ENCODE measurements around the gene MARS2. TPM values are rescaled to one million over a fixed set of nuclear protein-coding genes. Genes with fewer than 3 reads are reported as not detected.
"Not testable (repeated sequence)": the region's sequence is repeated elsewhere in the genome, so short reads cannot be mapped to it uniquely, and the experiment has no call there.

The MARS2 gene
- 5.7 TPM for total RNA-seq

DNA sequence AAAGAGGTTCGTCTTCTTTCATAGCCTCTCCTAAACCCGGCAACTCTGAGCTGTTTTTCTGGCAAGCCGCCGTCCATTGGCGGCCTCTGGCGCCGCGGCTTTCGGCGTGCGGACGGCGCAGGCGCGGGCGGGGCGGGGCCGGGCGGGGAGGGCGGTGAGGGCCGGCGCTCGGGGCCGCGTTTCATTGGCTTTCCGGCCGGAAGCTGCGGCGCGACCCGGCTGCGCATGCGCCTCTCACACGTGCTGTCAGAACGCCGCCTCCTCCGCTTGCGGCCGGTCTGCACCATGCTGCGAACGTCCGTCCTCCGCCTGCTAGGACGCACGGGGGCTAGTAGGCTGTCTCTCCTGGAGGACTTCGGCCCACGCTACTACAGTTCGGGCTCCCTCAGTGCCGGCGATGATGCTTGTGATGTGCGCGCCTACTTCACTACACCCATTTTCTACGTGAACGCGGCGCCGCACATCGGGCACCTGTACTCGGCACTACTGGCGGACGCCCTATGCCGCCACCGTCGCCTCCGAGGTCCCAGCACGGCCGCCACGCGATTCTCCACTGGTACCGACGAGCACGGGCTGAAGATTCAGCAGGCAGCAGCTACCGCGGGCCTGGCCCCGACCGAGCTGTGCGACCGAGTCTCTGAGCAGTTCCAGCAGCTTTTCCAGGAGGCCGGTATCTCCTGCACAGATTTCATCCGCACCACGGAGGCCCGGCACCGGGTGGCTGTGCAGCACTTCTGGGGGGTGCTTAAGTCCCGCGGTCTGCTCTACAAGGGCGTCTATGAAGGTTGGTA is at the start of gene MARS2:
TSS of gene MARS2 (plus strand) at position 249 of the 791 bp plus-strand sequence. CDS start at position 286, 37 bp downstream.
- peak; percentile 97 for ATAC-seq

- ATAC-seq, result no peak
Measured at GRCh38 chr2:197657562-197657961, 47.6 kb upstream of the MARS2 start.

DNA sequence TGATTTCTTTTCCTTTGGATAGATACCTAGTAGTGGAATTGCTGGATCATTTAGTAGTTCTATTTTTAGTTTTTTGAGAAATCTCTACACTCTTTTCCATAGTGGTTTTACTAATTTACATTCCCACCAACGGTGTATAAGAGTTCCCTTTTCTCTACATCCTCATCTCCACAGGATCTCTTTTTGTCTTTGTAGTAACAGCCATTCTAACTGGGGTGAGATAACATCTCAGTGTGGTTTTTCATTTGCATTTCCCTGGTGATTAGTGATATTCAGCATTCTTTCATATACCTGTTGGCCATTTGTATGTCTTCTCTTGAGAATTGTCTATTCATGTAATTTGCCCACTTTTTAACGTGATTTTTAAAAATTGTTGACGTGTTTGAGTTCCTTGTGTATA is 43.5 kb upstream of the MARS2 start:
- ATAC-seq, result no peak

DNA sequence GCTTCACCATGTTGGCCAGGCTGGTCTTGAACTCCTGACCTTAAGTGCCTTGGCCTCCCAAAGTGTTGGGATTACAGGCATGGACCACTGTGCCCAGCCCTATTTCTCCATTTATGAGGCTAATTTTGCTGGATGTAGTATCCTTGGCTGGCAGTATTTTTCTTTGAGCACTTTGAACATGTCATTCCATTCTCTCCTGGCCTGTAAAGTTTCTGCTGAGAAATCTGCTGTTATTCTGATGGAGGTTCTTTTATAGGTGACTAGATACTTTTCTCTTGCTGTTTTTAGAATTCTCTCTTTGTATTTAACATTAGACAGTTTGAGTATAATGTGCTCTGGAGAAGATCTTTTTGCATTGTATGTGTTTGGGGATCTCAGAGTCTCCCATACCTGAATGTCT is 38.9 kb upstream of the MARS2 start:
- no peak for ATAC-seq

DNA sequence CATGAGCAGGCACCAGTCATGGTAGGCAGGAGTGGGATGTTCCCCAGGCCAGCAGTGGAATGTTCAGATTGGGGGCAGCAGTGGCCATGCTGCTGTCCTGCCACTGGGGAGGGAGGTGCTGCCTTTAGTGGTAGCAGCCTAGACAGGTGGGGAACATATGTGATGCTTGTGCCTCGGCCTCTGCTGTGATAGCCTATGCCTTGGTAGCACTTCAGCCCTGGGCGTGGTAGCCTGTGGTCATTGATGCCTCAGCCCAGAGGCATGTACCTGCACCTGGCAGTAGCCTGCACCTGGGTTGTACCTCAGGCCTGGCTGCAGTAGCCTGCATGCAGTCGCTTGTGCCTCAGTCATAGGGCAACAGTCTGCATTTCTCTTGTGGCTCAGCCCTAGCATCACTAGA is 36.9 kb upstream of the MARS2 start:
- no peak for ATAC-seq

- no peak for ATAC-seq
Measured at GRCh38 chr2:197669077-197669476, 36.1 kb upstream of the MARS2 start.

DNA sequence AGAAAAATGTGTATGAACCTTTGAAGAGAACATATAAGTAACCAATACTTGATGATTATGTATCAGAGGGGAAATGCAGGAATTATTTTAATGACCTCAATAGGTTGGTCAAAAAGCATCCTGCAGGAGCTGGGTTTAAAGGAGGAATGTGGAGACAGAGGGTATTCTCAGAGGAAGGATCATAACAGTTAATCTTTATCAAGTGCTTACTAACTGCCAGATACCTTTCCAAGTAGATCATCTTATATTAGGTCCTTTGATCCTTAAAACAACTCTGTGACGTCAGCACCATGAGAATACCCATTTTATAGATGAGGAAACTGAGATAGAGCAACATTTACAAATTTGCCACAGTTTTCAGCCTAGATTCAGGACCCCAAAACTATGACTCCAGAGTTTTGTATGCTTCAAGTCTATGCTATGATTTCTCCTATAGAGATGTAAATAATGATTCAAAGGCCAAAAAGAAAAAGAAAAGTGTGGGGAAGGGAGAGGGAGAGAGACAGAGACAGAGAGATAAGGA is 32.7 kb upstream of the MARS2 start:
- no peak for ATAC-seq

DNA sequence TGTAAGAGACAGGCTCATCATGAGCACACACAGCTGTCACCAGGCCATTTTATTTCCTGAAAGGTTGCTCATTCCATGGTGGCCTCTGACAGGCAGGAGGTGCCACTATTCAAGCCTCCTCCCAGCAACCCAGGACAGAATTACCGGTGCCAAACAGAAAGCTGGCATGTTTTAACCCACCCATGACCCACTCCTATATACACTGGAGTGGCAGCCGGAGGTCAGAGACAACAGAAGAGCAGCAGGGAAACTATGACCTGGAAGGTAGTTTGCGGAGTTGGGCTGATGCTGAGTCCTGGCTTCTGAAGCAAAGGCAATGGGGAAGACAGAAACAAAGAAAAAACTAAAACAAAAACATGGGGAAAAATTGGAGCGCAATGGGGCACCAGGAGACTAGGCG is 32.1 kb upstream of the MARS2 start:
- ATAC-seq, result no peak

DNA sequence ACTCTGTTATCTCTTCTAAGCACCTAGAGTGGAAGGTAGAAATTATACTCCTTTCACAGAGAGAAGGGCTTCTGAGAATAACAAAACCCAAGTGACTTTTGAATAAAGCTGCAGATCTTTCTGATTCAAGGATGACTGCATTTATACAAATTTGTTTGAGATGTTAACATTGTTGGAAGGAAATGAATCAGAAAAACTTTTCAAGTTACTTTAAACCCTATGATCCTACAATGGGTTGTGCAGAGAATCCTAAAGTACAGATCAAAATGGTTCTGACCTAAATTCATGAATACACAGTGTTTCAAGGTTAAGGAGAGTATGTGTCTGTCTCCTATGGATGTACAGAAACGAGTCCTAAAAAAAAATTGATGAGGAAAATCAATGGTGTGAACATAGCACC is 31.6 kb upstream of the MARS2 start:
- no peak for ATAC-seq

DNA sequence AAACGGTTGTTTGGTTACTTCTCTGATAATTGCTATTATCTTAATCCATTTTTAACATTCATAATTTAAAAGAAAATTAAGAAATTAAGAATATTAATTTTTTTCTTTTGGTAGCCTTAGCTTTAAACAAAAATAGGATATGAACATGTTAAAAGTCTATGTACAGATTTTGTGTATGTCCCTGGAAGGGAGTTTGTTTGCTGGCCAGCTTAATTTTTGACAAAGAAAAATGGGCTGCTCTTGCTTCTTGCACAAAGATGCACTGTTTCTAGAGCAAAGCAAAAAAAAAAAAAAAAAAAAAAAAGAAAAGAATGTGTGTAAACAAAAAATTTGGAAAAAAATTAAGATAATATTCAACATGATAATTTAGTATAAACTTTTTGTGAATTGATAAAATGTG is 31.1 kb upstream of the MARS2 start:
- ATAC-seq, result no peak

- no peak for ATAC-seq
Measured at GRCh38 chr2:197674591-197674990, 30.6 kb upstream of the MARS2 start.

DNA sequence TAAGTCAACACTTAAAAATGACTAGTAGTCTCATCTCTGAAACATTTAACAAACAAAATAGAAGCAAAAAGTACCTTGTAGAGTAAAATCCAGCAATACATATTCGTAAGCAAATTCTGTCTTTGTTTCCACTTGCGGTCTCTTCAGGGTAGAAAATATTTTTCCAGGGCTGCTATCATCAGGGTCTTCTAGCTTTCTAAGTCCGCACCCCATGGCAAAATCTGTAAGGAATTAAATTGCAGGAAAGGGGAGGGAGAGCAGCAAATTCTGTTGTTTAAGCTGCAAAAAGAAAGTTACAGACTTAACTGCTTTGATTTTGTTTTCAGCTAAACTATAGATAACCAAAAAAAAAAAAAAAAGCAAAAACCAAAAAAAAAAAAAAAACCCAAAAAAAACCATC is 29.9 kb upstream of the MARS2 start, which contains the start of gene RFTN2:
TSS of gene RFTN2 (minus strand) at position 342 of the 400 bp plus-strand sequence. CDS start at position 213, 129 bp downstream.
- ATAC-seq, result no peak

GRCh38 chr2:197675711-197676188 is 29.4 kb upstream of the MARS2 start:
- ATAC-seq, result no peak

DNA sequence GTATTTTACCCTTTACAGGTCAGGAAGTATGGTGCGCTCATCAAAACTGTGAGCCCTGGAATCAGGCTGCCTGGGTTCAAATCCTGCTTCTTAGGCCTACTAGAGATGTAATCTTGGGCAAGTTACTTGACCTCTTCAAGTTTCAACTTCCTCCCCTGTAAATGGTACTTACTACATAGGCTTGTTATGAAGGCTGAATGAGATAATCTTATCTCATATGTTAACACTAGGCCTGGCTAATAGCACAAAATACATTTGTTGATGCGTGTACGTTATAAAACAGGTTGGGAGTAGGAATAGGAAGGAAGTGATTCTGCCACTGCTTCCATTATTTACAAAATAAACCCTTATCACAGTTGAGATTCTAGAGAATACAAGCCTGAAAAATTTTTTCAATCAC is 28.1 kb upstream of the MARS2 start:
- ATAC-seq, result no peak

DNA sequence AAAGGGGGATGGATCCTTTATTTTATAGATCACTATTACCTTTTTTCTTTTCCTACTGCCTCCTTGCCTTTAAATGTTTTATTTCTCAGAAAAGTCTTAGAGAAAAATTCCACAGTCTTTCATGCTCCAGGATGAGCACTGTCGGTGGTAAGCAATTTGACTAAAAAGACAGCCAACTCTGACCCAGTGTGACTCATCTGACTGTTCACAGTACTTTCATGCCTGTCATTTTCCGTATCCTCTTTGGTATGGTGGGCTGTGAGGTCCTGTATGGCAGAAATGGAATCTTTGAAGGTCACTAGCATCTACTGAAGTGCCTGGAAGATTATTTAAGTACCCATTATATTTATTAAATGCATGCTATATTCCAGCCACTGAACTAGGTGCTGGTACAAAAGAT is 27.7 kb upstream of the MARS2 start:
- ATAC-seq, result no peak

GRCh38 chr2:197695206-197695605 is 10.0 kb upstream of the MARS2 start:
- not testable (repeated sequence) for ATAC-seq

GRCh38 chr2:197695971-197696370 is 9.2 kb upstream of the MARS2 start:
- ATAC-seq, result not testable (repeated sequence)

- not testable (repeated sequence) for ATAC-seq
Measured at GRCh38 chr2:197696571-197696970, 8.6 kb upstream of the MARS2 start.

DNA sequence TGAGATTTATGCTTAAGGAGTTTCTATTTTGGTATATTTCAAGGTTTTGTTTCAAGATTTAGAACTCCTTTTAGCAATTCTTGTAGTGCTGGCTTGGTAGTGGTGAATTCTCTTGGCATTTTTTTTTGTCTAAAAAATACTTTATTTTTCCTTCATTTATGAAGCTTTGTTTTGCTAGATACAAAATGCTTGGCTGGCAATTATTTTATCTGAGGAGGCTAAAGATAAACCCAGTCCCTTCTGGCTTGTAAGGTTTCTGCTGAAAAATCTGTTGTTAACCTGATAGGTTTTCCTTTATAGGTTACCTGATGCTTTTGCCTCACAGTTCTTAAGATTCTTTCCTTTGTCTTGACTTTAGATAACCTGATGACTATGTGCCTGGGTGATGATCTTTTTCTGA is 5.4 kb upstream of the MARS2 start:
- ATAC-seq, result not testable (repeated sequence)

DNA sequence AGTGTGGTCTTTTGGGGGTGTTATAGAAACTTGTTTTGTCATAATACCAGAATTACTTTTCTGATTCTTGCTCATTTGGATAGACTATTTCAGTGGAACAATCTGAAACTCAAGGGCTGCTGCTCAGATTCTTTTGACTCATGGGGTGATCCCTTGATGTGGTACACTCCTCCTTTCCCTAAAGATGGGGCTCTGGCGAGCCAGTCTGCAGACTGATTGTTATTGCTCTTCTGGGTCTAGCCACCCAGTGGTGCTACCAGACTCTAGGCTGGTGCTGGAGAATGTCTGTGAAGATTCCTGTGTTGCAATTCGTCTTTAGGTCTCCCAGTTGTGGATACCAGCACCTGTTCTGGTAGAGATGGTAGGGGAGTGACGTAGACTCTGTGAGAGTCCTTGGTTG is 4.2 kb upstream of the MARS2 start:
- no peak for ATAC-seq

DNA sequence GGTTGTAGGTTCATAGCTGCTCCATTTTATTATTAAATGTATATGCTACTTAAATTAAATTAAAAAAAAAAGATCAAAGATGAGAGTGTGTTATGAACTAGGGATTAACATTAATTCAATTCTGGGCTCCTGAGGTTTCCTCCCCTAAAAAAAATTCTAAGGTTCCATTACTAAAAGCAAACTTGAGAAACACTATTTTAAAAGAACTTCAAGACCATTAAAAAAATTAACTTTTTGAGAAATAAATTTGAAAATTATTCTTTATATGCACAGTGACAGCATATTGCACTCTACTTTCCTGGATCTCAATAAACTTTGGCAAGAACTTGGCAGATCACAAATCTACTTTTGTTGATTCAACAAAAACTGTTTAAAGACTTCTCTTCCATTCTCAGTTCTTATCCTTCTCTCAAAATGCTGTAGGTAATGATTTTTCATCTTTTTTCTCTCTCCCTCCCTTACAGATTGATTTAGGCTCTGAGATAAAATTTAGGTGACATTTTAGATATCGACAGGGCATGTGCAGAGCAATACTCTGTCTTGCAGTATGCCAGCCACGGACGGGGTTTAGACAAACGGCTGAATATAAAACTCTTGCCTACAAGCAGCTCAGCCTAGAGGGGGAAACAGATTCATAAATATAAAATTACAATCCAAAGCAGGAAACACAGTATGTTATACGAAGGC is 592 bp upstream of the MARS2 start:
- ATAC-seq, result peak; percentile 40

- ATAC-seq, result no peak
Measured at GRCh38 chr2:197705912-197706838, 1.0 kb downstream of the MARS2 start.

DNA sequence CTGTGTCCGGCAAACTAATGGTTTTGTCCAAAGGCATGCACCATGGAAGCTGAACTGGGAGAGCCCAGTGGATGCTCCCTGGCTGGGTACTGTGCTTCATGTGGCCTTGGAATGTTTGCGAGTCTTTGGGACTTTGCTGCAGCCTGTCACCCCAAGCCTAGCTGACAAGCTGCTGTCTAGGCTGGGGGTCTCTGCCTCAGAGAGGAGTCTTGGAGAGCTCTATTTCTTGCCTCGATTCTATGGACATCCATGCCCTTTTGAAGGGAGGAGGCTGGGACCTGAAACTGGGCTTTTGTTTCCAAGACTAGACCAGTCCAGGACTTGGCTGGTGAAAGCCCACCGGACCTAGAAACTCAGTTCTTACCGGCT is 1.7 kb downstream of the MARS2 start:
- ATAC-seq, result no peak

All from esophagus mucosa (tissue), 1 donor.